ENCODE data around the gene FAM156B.
"Not testable (repeated sequence)": the region's sequence is repeated elsewhere in the genome, so short reads cannot be mapped to it uniquely, and the experiment has no call there.

FAM156B gene

GRCh38 chrX:52930214-52930613, 33.1 kb downstream of the FAM156B start:
- H3K36me3 ChIP-seq (ENCODE audit: control insufficient read depth, insufficient read depth, low read length); H3K4me3 ChIP-seq (ENCODE audit: low read length); H3K27ac ChIP-seq (ENCODE audit: low read length); H3K9me3 ChIP-seq (ENCODE audit: control insufficient read depth, insufficient read depth, low read length); DNase-seq (ENCODE audit: low read depth, low spot score); H3K4me1 ChIP-seq (ENCODE audit: control insufficient read depth, insufficient read depth, low read length); H3K27me3 ChIP-seq (ENCODE audit: control insufficient read depth, insufficient read depth, low read length): not testable (repeated sequence)
- WGBS (ENCODE audit: insufficient coverage, insufficient read length) = no CpG with 5 or more reads among the region's 6 CpGs

DNA sequence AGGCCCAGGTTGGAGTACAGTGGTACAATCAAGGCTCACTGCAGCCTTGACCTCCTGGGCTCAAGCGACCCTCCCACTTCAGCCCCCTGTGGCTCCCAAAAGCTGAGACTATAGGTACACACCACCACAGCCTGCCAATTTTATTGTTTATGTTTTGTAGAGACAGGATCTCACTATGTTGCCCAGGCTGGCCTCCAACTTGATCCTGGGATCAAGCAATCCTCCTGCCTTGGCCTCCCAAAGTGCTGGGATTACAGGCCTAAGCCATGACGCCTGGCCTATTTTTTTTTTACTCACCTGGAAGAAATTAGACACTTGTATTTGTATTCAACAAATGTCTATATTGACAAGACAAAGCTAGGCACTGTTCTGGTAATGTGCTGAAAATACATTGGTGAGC, 36.1 kb downstream of the FAM156B start:
- H3K27ac ChIP-seq (ENCODE audit: low read length) = no peak overlapping the region
- H3K36me3 ChIP-seq (ENCODE audit: control insufficient read depth, insufficient read depth, low read length) = no peaks in the 10 kb centered on the region
- H3K9me3 ChIP-seq (ENCODE audit: control insufficient read depth, insufficient read depth, low read length) = no peaks in the 10 kb centered on the region
- H3K4me3 ChIP-seq (ENCODE audit: low read length) = no peak overlapping the region
- H3K4me1 ChIP-seq (ENCODE audit: control insufficient read depth, insufficient read depth, low read length) = no peaks in the 10 kb centered on the region
- H3K27me3 ChIP-seq (ENCODE audit: control insufficient read depth, insufficient read depth, low read length) = no peaks in the 10 kb centered on the region
- no peak for DNase-seq (ENCODE audit: low read depth, low spot score)
- WGBS (ENCODE audit: insufficient coverage, insufficient read length) = no CpG with 5 or more reads among the region's 2 CpGs

- WGBS (ENCODE audit: insufficient coverage, insufficient read length) = no CpG with 5 or more reads among the region's 27 CpGs
- H3K9me3 ChIP-seq (ENCODE audit: control insufficient read depth, insufficient read depth, low read length) = no peaks in the 10 kb centered on the region
- H3K4me3 ChIP-seq (ENCODE audit: low read length) = peak overlapping the region; percentile 80; the same call in 1 of the 2 replicates
- H3K36me3 ChIP-seq (ENCODE audit: control insufficient read depth, insufficient read depth, low read length) = no peaks in the 10 kb centered on the region
- no peak for DNase-seq (ENCODE audit: low read depth, low spot score)
- no peaks in the 10 kb centered on the region for H3K27me3 ChIP-seq (ENCODE audit: control insufficient read depth, insufficient read depth, low read length)
- no peaks in the 10 kb centered on the region for H3K4me1 ChIP-seq (ENCODE audit: control insufficient read depth, insufficient read depth, low read length)
- no peak overlapping the region for H3K27ac ChIP-seq (ENCODE audit: low read length)
Observed at GRCh38 chrX:52933976-52934703, 37.0 kb downstream of the FAM156B start.

DNA sequence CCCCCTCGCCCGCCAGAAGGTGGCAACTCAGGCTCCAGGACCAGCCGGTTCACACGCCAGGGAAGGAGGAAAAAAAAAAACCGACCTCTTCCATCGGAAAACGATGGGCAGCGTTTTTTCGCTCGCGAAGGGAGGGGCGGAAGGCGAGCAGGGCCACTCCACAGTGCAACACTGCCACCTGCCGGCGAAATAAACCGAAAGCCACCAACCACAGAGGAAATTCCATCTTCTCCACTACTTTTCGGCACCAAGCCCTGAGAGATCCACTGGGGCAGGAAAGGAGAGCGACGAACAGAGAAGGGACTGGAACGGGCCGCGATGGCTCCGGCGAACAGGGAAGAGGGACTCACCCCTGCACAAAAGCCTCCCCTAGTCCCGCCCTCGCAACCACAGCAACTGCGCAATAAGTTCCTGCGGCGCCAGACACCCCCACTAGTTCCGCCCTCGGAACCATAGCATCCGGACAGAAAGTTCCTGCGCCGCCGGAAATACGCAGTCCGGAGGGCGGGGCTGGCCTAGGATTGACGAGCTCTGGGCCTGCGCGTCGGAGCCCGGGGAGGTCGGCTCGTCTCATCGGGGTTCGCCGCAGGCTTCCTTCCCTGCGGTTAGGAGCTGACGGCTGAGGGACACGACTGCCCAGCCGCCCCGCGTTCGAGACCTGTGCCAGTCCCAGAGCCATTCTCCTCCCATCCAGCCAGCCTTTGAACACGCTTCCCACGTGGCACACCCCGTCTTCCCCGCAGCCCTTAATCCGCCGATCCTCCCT, 37.8 kb downstream of the FAM156B start:
- WGBS (ENCODE audit: insufficient coverage, insufficient read length) = no CpG with 5 or more reads among the region's 61 CpGs
- Histone ChIP-seq H3K27me3 (ENCODE audit: control insufficient read depth, insufficient read depth, low read length) (no peaks in the 10 kb centered on the region), H3K9me3 (ENCODE audit: control insufficient read depth, insufficient read depth, low read length) (no peaks in the 10 kb centered on the region), H3K27ac (ENCODE audit: low read length) (no peak overlapping the region), H3K36me3 (ENCODE audit: control insufficient read depth, insufficient read depth, low read length) (no peaks in the 10 kb centered on the region), H3K4me1 (ENCODE audit: control insufficient read depth, insufficient read depth, low read length) (no peaks in the 10 kb centered on the region), H3K4me3 (ENCODE audit: low read length) (peak overlapping the region; percentile 80)
- DNase-seq (ENCODE audit: low read depth, low spot score) = no peak

GRCh38 chrX:52935470-52935784, 38.3 kb downstream of the FAM156B start:
- H3K9me3 ChIP-seq (ENCODE audit: control insufficient read depth, insufficient read depth, low read length); H3K27me3 ChIP-seq (ENCODE audit: control insufficient read depth, insufficient read depth, low read length); H3K4me1 ChIP-seq (ENCODE audit: control insufficient read depth, insufficient read depth, low read length); H3K36me3 ChIP-seq (ENCODE audit: control insufficient read depth, insufficient read depth, low read length); DNase-seq (ENCODE audit: low read depth, low spot score); H3K27ac ChIP-seq (ENCODE audit: low read length): not testable (repeated sequence)
- H3K4me3 ChIP-seq (ENCODE audit: low read length) = peak overlapping the region; percentile 80
- WGBS (ENCODE audit: insufficient coverage, insufficient read length) = no CpG with 5 or more reads among the region's 10 CpGs

- H3K27me3 ChIP-seq (ENCODE audit: control insufficient read depth, insufficient read depth, low read length); H3K27ac ChIP-seq (ENCODE audit: low read length); H3K36me3 ChIP-seq (ENCODE audit: control insufficient read depth, insufficient read depth, low read length); H3K9me3 ChIP-seq (ENCODE audit: control insufficient read depth, insufficient read depth, low read length); DNase-seq (ENCODE audit: low read depth, low spot score); H3K4me3 ChIP-seq (ENCODE audit: low read length); H3K4me1 ChIP-seq (ENCODE audit: control insufficient read depth, insufficient read depth, low read length): not testable (repeated sequence)
- no CpG with 5 or more reads among the region's 4 CpGs for WGBS (ENCODE audit: insufficient coverage, insufficient read length)
Observed at GRCh38 chrX:52940704-52941103, 43.6 kb downstream of the FAM156B start.

GRCh38 chrX:52941728-52942127, 44.6 kb downstream of the FAM156B start:
- not testable (repeated sequence) for H3K27me3 ChIP-seq (ENCODE audit: control insufficient read depth, insufficient read depth, low read length); H3K9me3 ChIP-seq (ENCODE audit: control insufficient read depth, insufficient read depth, low read length)
- WGBS (ENCODE audit: insufficient coverage, insufficient read length) = no CpG with 5 or more reads among the region's 10 CpGs

GRCh38 chrX:52945838-52946494, 48.8 kb downstream of the FAM156B start:
- not testable (repeated sequence) for H3K27me3 ChIP-seq (ENCODE audit: control insufficient read depth, insufficient read depth, low read length); DNase-seq (ENCODE audit: low read depth, low spot score); H3K36me3 ChIP-seq (ENCODE audit: control insufficient read depth, insufficient read depth, low read length); H3K4me3 ChIP-seq (ENCODE audit: low read length); H3K4me1 ChIP-seq (ENCODE audit: control insufficient read depth, insufficient read depth, low read length); H3K27ac ChIP-seq (ENCODE audit: low read length); H3K9me3 ChIP-seq (ENCODE audit: control insufficient read depth, insufficient read depth, low read length)
- no CpG with 5 or more reads among the region's 14 CpGs for WGBS (ENCODE audit: insufficient coverage, insufficient read length)

More at GRCh38 chrX:52941728-52942127, 44.6 kb downstream of the FAM156B start:
- not testable (repeated sequence) for H3K4me1 ChIP-seq (ENCODE audit: control insufficient read depth, insufficient read depth, low read length); H3K27ac ChIP-seq (ENCODE audit: low read length); DNase-seq (ENCODE audit: low read depth, low spot score); H3K36me3 ChIP-seq (ENCODE audit: control insufficient read depth, insufficient read depth, low read length); H3K4me3 ChIP-seq (ENCODE audit: low read length)

DNA sequence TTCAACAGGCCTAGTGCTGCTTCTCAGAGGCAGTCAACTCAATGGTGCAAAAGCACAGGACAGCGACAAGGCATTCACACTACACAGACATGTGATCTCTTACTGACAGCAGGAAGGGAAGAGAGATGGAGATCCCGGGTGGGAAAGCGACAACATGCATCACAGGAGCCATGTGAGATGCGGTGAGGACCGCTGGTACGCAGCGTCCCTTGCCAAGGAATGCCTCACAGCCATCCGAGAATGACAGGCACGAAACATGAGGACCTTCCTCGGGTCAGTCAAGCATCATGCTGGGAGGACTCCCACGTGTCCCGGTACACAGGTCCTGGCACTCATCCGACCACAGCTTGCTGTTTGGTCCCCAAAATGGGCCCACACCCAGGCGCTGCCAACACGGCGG, 50.4 kb downstream of the FAM156B start:
- H3K4me1 ChIP-seq (ENCODE audit: control insufficient read depth, insufficient read depth, low read length); H3K27ac ChIP-seq (ENCODE audit: low read length); H3K4me3 ChIP-seq (ENCODE audit: low read length); H3K9me3 ChIP-seq (ENCODE audit: control insufficient read depth, insufficient read depth, low read length); H3K27me3 ChIP-seq (ENCODE audit: control insufficient read depth, insufficient read depth, low read length); DNase-seq (ENCODE audit: low read depth, low spot score); H3K36me3 ChIP-seq (ENCODE audit: control insufficient read depth, insufficient read depth, low read length): not testable (repeated sequence)
- no CpG with 5 or more reads among the region's 16 CpGs for WGBS (ENCODE audit: insufficient coverage, insufficient read length)

DNA sequence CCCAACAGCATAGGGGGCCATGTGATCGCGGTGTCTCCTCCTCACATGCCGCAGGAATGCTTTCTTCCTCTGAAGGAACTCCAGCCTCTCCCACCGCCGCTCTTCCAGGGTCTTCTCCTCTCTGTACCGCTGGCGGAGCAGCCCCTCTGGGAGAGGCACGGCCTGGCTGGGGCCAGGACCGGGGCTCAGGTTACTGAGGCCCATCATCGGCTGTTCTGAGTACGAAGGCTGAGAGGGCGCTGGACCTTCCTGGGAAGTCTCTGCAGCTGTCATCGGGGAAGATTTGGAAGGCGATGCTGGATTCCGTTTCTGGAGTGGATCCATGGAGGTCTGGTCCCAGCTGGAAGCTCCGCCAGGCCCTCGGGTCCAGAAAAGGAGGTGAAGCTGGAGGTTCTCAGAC, 51.1 kb downstream of the FAM156B start:
- H3K27ac ChIP-seq (ENCODE audit: low read length); H3K27me3 ChIP-seq (ENCODE audit: control insufficient read depth, insufficient read depth, low read length); H3K4me3 ChIP-seq (ENCODE audit: low read length); H3K9me3 ChIP-seq (ENCODE audit: control insufficient read depth, insufficient read depth, low read length); DNase-seq (ENCODE audit: low read depth, low spot score); H3K36me3 ChIP-seq (ENCODE audit: control insufficient read depth, insufficient read depth, low read length); H3K4me1 ChIP-seq (ENCODE audit: control insufficient read depth, insufficient read depth, low read length): not testable (repeated sequence)
- no CpG with 5 or more reads among the region's 17 CpGs for WGBS (ENCODE audit: insufficient coverage, insufficient read length)
